Measurements from ENCODE around the gene ULBP1. TPM values are rescaled to one million over a fixed set of nuclear protein-coding genes. Genes with fewer than 3 reads are reported as not detected.
"Not testable (repeated sequence)": the region's sequence is repeated elsewhere in the genome, so short reads cannot be mapped to it uniquely, and the experiment has no call there.

The ULBP1 gene
- total RNA-seq, 5 donors from 2014 or later (not counting 1 experiment from before 2014, with no cell fraction given), result 0.13 to 0.23 (median 0.14) TPM; not detected in 1

- H3K27ac ChIP-seq (ENCODE audit: low read length), result no peak overlapping the region
- peaks cover 7 to 46% of the 10 kb centered on the region in 2 experiments for H3K4me1 ChIP-seq (ENCODE audit: control insufficient read depth in 1 of 2, extremely low read depth in 1 of 2, insufficient read depth in 2 of 2, low read length in 2 of 2)
- no peak for ATAC-seq (replicated peaks in 1 of 4)
These were observed 37.7 kb downstream of the ULBP1 start for GRCh38 chr6:150001295-150002008.

GRCh38 chr6:150002710-150003109 is 39.0 kb downstream of the ULBP1 start:
- no peak for DNase-seq
- H3K36me3 Mint-ChIP-seq, result peaks cover 6% of the 10 kb centered on the region
- no peak for ATAC-seq (replicated peaks in 1 of 4)
- ChIA-PET POLR2A (no interaction called here), CTCF (no interaction called here)
- Histone ChIP-seq H3K27me3 (replicated peaks in 1 of 2; ENCODE audit: control insufficient read depth in 2 of 2, extremely low read depth in 1 of 2, insufficient read depth in 2 of 2, low read length in 1 of 2) (peaks cover 0 to 35% of the 10 kb centered on the region in 2 experiments), H3K27ac (ENCODE audit: low read length) (no peak overlapping the region), H3K4me3 (ENCODE audit: control insufficient read depth in 1 of 2, extremely low read depth in 1 of 2, low read length in 1 of 2) (no peak overlapping the region), H3K4me1 (ENCODE audit: control insufficient read depth in 1 of 2, extremely low read depth in 1 of 2, insufficient read depth in 2 of 2, low read length in 2 of 2) (peaks cover 7 to 51% of the 10 kb centered on the region in 2 experiments), H3K9me3 (no peaks in the 10 kb centered on the region), H3K36me3 (ENCODE audit: control insufficient read depth in 2 of 2, extremely low read depth in 1 of 2, insufficient read depth in 1 of 2, low read length in 1 of 2) (no peaks in the 10 kb centered on the region)
- H3K4me1 Mint-ChIP-seq, result peaks cover 31 to 48% (median 44%) of the 10 kb centered on the region in 3 donors
- WGBS (ENCODE audit: insufficient coverage), result no CpG with 5 or more reads among the region's 2 CpGs
- no peak overlapping the region for H3K4me3 Mint-ChIP-seq
- H3K9me3 Mint-ChIP-seq, result no peaks in the 10 kb centered on the region
- no peak overlapping the region for H3K27ac Mint-ChIP-seq
- peaks cover 6 to 8% of the 10 kb centered on the region in 2 donors for H3K27me3 Mint-ChIP-seq

More at GRCh38 chr6:150001295-150002008, 37.7 kb downstream of the ULBP1 start:
- Mint-ChIP-seq H3K36me3 (peaks cover 6% of the 10 kb centered on the region), H3K9me3 (no peaks in the 10 kb centered on the region), H3K27ac (peak overlapping the region; percentile 7 to 63), H3K27me3 (peaks cover 17% of the 10 kb centered on the region in 2 donors), H3K4me3 (no peak overlapping the region), H3K4me1 (peaks cover 31 to 45% (median 40%) of the 10 kb centered on the region in 3 donors)
- POLR2A ChIA-PET, result no interaction called here
- Histone ChIP-seq H3K9me3 (no peaks in the 10 kb centered on the region), H3K36me3 (ENCODE audit: control insufficient read depth in 2 of 2, extremely low read depth in 1 of 2, insufficient read depth in 1 of 2, low read length in 1 of 2) (no peaks in the 10 kb centered on the region), H3K4me3 (ENCODE audit: control insufficient read depth in 1 of 2, extremely low read depth in 1 of 2, low read length in 1 of 2) (no peak overlapping the region), H3K27me3 (replicated peaks in 1 of 2; ENCODE audit: control insufficient read depth in 2 of 2, extremely low read depth in 1 of 2, insufficient read depth in 2 of 2, low read length in 1 of 2) (peaks cover 0 to 28% of the 10 kb centered on the region in 2 experiments)
- peak in 1 of 35 experiments; percentile 33 for DNase-seq
- no CpG with 5 or more reads among the region's 3 CpGs for WGBS (ENCODE audit: insufficient coverage)
- CTCF ChIA-PET, result no interaction called here

- H3K27ac ChIP-seq (ENCODE audit: low read length); H3K9me3 Mint-ChIP-seq; CTCF ChIA-PET; DNase-seq; H3K9me3 ChIP-seq; H3K27ac Mint-ChIP-seq; POLR2A ChIA-PET; H3K36me3 Mint-ChIP-seq; H3K4me3 ChIP-seq (ENCODE audit: control insufficient read depth in 1 of 2, extremely low read depth in 1 of 2, low read length in 1 of 2); ATAC-seq (replicated peaks in 1 of 4); H3K36me3 ChIP-seq (ENCODE audit: control insufficient read depth in 2 of 2, extremely low read depth in 1 of 2, insufficient read depth in 1 of 2, low read length in 1 of 2): not testable (repeated sequence)
- Mint-ChIP-seq H3K4me3 (peak overlapping the region in 2 of 3 donors; percentile 89 to 91), H3K27me3 (peaks cover 10 to 12% of the 10 kb centered on the region in 2 donors), H3K4me1 (peaks cover 31 to 48% (median 44%) of the 10 kb centered on the region in 3 donors)
- 100% methylated on average over 3 of the region's 3 CpGs for WGBS (ENCODE audit: insufficient coverage)
- peaks cover 7 to 51% of the 10 kb centered on the region in 2 experiments for H3K4me1 ChIP-seq (ENCODE audit: control insufficient read depth in 1 of 2, extremely low read depth in 1 of 2, insufficient read depth in 2 of 2, low read length in 2 of 2)
- H3K27me3 ChIP-seq (replicated peaks in 1 of 2; ENCODE audit: control insufficient read depth in 2 of 2, extremely low read depth in 1 of 2, insufficient read depth in 2 of 2, low read length in 1 of 2), result peaks cover 3 to 43% of the 10 kb centered on the region in 2 experiments
These were observed 39.9 kb downstream of the ULBP1 start for GRCh38 chr6:150003599-150003998.

GRCh38 chr6:150004101-150004782 is 40.5 kb downstream of the ULBP1 start:
- Histone ChIP-seq H3K27me3 (replicated peaks in 1 of 2; ENCODE audit: control insufficient read depth in 2 of 2, extremely low read depth in 1 of 2, insufficient read depth in 2 of 2, low read length in 1 of 2) (peaks cover 3 to 45% of the 10 kb centered on the region in 2 experiments), H3K36me3 (ENCODE audit: control insufficient read depth in 2 of 2, extremely low read depth in 1 of 2, insufficient read depth in 1 of 2, low read length in 1 of 2) (no peaks in the 10 kb centered on the region), H3K4me3 (ENCODE audit: control insufficient read depth in 1 of 2, extremely low read depth in 1 of 2, low read length in 1 of 2) (peak overlapping the region; percentile 68 to 83), H3K27ac (ENCODE audit: low read length) (peak overlapping the region; percentile 92), H3K9me3 (no peaks in the 10 kb centered on the region), H3K4me1 (ENCODE audit: control insufficient read depth in 1 of 2, extremely low read depth in 1 of 2, insufficient read depth in 2 of 2, low read length in 2 of 2) (peaks cover 7 to 51% of the 10 kb centered on the region in 2 experiments)
- peak; percentile 28 to 73 (median 44) for ATAC-seq (replicated peaks in 1 of 4)
- H3K36me3 Mint-ChIP-seq, result peaks cover 6% of the 10 kb centered on the region
- ChIA-PET CTCF (interaction anchor here in 1 of 2 donors (1.1 kb wide), 1 partner anchor 13 kb away, joined by 3 read pairs; no protein-coding TSS in a partner anchor), POLR2A (interaction anchor here in 1 of 2 donors (0.7 kb wide), 1 partner anchor 76 kb away, joined by 5 read pairs; no protein-coding TSS in a partner anchor)
- peaks cover 31 to 48% (median 44%) of the 10 kb centered on the region in 3 donors for H3K4me1 Mint-ChIP-seq
- DNase-seq, result peak in 34 of 35 experiments; percentile 28 to 83 (median 66)
- peak overlapping the region; percentile 87 to 91 (median 89) for H3K4me3 Mint-ChIP-seq
- peaks cover 15% of the 10 kb centered on the region in 2 donors for H3K27me3 Mint-ChIP-seq
- peak overlapping the region; percentile 10 to 66 for H3K27ac Mint-ChIP-seq
- no peaks in the 10 kb centered on the region for H3K9me3 Mint-ChIP-seq
- WGBS (ENCODE audit: insufficient coverage), result 40% methylated on average over 12 of the region's 14 CpGs

GRCh38 chr6:150004783-150005717 is 41.3 kb downstream of the ULBP1 start:
- H3K36me3 ChIP-seq (ENCODE audit: control insufficient read depth in 2 of 2, extremely low read depth in 1 of 2, insufficient read depth in 1 of 2, low read length in 1 of 2), result no peaks in the 10 kb centered on the region
- Mint-ChIP-seq H3K9me3 (no peaks in the 10 kb centered on the region), H3K36me3 (no peaks in the 10 kb centered on the region), H3K4me1 (peaks cover 31 to 44% (median 44%) of the 10 kb centered on the region in 3 donors), H3K4me3 (peak overlapping the region; percentile 87 to 91 (median 89)), H3K27me3 (peaks cover 17% of the 10 kb centered on the region in 2 donors), H3K27ac (peak overlapping the region; percentile 52 to 69)
- H3K27me3 ChIP-seq (replicated peaks in 1 of 2; ENCODE audit: control insufficient read depth in 2 of 2, extremely low read depth in 1 of 2, insufficient read depth in 2 of 2, low read length in 1 of 2), result peaks cover 3 to 40% of the 10 kb centered on the region in 2 experiments
- WGBS (ENCODE audit: insufficient coverage), result under 1% methylated on average over 64 of the region's 79 CpGs
- ATAC-seq (replicated peaks in 1 of 4), result peak; percentile 77 to 93 (median 89)
- H3K9me3 ChIP-seq, result no peaks in the 10 kb centered on the region
- POLR2A ChIA-PET, result interaction anchor here in 1 of 2 donors (0.7 kb wide), 1 partner anchor 75 kb away, joined by 5 read pairs; no protein-coding TSS in a partner anchor
- H3K27ac ChIP-seq (ENCODE audit: low read length), result peak overlapping the region; percentile 92
- H3K4me3 ChIP-seq (ENCODE audit: control insufficient read depth in 1 of 2, extremely low read depth in 1 of 2, low read length in 1 of 2), result peak overlapping the region; percentile 68 to 83
- CTCF ChIA-PET, result interaction anchor here in 1 of 2 donors (1.1 kb wide), 1 partner anchor 12 kb away, joined by 3 read pairs; no protein-coding TSS in a partner anchor
- peaks cover 7 to 51% of the 10 kb centered on the region in 2 experiments for H3K4me1 ChIP-seq (ENCODE audit: control insufficient read depth in 1 of 2, extremely low read depth in 1 of 2, insufficient read depth in 2 of 2, low read length in 2 of 2)
- DNase-seq, result peak; percentile 71 to 92 (median 79)

Measured in T-cell (primary cell).